ENCODE measurements around the gene WNT6.

WNT6 gene

DNA sequence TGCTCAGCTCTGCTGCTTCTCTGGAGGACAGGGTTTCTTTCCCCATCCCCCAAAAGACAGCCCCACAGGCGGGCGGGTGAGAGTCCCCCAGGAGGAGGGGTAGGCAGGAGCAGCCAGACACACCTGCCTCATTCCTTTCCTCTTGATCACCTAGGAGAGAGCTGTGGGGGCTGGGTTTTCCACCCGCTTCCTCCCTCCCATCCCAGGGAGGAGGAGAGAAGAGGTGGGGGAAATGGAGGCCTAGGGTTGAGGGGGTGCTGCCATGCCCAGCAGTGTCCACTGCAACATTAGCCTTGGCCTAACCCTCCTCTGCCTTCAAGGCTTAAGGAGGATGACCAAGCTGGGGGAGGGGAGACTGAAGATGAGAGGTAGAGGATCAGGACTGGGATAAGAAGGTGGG, 35.7 kb downstream of the WNT6 start:
- no peak for DNase-seq

DNA sequence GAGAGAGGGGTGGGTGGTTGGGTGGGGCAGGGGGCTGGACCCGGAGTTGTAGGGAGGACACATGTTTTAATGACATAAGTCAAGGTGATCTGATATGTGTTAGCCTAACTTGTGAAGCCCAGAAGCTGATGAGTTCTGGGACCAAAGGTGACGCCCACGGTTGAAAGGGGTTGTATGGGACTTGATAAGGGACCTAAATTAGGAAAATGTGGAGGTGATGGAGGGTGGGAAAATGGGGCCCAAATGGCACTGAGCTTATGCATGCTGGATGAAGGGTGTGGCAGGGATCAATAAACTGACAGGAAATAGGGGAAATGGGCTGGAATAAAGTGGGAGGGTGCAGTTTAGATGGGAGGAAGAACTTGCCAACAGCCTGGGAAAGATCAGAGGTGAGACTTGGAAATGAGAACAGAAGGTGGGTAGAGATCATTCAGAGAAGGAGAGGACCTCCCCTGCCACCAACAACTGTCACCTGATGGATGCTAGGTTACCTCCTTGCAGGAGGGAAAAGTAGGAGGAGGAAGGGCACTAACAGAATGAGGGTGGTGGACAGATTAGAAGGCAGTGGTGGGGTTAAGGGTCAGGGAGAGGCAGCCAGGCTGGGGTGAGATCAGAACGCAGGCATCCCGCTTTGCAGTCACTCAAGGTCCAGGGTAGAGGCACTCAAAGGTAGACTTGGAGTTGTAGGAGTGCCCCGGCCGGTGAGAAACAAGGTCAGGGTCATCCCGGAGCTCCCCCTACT, 36.3 kb downstream of the WNT6 start:
- peak; percentile 22 for DNase-seq

DNA sequence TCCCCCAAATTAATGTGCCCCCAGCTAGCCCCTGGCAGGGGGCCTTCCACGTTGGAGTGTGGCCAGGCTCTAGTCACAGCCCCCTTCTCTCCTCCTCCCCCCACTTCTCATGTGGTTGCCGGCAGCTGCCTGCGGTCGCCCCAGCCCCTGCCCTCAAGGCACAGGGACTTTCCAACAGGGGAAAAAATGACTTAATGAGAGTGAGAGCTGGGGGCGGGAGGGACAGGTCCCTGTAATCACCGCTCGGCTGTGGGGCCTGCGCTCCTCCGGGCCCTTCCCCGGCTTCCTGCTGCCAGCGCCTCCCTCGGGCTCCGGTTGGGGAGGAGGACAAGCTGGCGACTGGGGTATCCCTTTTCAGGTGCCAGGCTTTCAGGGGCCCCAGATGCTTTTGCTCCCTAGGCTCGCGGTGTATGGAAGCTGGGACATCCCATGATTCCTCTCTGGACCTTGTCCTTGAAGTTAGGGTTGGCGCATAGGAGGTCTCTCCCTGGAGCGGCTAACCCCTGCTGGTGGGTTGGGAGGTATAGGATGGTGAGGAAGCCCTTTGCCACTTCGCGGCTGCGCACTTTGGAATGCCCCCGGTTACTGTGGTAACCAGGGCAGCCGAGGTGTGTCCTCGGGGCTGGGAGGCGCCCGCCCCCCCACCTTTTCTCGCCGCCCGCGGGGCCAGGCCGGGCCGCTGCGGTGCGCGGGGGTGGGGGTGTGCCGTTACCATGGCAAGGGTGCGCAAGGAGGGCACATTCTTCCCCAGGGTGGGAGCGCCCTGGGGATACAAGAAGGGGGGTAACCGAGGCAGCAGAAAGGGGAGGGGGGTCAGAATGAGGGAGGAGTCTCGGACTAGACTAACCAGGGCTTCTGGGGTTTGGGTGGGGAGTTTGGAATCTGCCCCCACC, 37.1 kb downstream of the WNT6 start:
- peak; percentile 92 for DNase-seq

DNA sequence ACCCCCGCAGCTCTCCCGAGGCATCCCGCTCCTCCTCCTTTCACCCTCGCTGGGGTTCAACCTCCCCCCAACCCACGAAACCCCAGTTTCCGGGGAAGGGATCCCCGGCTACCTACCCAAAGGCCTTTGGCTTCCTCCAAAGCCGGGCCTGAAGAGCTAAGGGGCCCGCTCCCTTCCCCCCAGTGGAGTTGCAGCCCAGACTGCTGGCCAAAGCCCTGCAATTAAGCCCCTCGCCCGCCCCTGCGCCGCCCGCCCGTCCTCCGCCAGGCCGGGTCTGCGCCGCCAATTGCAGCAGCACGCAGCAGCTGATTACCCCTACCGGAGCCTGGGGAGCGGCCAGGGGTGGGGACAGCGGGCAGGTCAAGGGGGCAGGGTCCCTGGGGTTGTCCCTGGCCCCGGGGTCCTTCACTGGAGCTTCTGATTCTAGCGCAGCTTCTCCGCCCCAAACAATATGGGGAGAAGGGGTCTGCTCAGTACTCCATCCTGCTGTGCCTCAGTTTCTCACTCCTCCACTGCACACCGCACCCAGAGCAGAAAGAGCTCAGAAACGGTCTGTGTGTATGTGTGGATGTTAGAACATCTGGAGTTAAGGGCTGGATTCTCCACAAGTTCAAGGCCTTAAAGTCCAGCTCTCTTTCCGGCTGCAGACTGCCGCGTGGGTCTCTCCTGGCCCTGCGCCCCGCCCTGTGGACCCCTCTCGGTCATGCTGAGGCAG, 37.9 kb downstream of the WNT6 start:
- DNase-seq = peak; percentile 34

DNA sequence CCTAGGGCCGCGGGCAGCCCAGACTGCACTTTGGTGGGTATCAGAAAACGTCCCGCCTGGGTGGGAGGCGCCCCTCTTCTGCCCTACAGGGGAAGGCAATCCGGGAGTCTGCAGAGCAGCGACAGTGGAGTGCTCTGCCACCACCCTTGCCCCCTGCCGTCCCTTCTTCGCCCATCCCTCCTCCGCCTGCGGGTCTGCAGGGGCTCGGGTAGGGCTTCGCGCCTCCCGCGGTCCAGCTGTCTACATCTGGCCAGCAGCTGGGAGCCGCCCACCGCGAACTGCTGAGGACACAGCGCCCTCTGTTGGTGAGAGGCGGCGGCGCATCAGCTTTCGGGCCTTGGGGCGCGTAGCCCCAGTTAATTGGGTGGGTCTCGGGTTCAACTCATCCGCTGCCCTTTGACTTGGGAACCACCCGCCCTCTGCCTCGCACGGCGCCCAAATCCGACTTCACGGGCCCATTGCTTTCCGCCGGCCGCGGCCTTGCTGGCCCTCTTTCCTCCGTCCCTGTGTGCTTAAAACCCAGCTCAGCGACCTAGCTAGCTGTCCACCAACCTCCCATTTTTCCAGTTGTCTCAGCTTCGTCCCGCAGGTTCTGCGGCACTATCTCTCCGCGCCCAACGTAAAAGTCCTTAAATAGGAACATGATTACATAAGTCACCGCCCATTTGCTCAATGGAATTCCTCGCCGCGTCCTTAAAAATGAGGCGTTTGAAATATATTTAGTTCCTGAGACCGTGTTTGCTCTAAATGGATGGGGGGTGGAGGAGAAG, 38.7 kb downstream of the WNT6 start:
- DNase-seq = peak; percentile 88

DNA sequence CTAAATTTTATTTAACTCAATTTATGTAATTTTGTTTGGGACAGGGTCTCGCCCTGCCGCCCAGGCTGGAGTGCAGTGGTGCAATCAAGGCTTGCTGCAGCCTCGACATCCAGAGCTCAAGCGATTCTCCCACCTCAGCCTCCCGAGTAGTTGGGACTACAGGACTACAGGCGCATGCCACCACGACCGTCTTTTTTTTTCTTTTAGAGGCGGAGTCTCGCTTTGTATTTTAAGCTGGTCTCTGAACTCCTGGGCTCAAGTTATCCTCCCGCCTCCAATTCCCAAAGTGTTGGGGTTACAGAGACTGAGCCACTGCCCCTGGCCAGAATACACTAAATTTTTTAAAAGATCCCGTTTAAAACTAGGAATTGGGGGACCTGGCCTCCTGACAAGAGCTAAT, 39.5 kb downstream of the WNT6 start:
- DNase-seq = no peak

DNA sequence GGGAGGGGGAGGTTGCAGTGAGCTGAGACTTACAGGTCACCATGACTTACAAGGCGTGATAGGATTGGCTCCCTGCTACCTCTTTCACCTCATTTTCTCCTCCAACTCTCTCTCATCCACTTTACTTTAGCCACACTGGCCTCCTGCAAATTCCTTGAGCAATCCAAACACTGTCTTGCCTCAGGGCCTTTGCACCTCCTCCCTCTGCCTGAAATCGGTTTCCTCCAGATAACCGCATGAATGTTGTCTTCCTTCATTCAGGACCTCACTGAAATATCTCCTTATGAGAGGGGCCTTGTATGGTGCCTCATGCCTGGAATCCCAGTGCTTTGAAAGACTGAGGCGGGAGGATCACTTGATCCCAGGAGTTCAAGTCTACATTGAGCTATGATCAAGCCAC, 42.8 kb downstream of the WNT6 start:
- no peak for DNase-seq

DNA sequence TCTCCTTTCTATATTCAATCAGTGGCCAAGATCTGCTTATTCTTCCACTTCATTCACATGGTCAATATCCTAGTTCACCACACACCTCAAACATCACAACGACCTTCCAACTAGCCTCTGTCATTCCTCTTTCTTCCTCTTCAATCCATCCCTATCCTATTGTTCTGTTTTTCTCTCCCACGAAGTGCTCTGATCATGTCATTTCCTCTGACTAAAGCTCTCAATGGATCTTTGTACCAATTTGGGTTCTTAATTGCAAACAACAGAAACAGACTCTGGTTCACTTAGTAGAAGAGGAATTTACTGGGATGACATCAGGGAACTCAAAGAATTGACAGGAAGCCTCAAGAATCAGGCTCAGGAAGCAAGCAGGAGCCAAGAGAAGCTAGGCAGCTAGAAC, 44.6 kb downstream of the WNT6 start:
- no peak for DNase-seq

DNA sequence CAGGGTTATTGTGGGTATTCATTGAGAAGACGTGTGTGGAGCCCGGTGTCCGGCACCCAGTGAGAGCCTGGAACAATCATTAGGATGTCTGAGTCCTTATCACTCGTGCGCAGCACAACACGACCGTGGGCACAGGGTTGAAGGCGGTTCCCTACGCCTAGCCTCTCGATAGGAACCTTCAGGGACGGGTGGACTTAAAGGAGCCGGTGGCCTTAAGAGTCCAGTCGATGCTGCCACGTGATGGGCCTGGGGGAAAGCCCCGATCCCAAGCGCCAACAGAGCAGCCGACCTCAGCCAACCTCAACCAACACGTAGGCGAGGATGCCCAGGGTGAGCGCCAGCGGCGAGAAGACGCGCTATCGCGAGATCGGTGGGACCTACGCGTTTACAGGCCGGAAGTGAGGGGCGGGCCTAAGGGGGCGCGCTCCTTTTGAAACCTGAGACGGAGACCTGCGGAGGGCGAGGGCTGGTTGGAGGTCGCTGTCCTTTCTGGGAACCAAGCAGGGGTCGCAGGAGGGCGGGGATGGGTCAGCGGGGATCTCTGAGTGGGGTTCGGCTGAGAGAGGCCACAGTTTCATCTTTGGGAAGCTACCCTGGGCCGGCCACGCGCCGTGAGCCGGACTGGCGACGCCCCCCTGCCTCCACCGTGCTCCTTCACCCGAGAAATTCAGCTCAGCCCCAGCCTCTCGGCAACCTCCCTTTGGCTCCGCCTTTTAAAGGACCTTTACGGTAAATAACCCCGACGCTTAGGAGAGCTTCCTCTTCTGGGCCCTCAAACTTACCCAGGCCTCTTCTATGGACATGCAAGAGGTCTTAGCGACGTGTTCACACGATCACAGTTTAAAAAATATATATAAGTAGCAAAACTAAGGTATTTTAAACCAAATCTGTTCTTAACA, 49.4 kb downstream of the WNT6 start:
- peak; percentile 95 for DNase-seq

DNA sequence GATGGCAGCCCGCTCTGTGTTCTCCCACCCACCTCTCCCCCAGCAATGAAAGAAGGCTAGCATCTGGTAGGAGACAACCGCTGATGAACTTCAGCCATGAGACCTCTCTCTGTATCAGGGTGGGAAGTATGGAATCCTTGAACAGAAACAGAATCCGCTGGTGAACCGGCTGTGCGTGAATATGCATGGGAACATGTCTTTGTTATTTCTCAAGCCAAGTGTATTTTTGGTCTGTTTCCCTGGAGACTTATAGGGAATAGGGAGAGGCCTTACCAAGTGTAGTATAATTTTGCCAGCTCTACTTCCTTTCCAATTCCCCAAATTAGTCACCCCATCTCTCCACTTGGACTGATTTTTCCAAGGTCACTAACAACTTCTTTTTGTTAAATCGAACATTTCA, 51.1 kb downstream of the WNT6 start:
- no peak for DNase-seq

DNA sequence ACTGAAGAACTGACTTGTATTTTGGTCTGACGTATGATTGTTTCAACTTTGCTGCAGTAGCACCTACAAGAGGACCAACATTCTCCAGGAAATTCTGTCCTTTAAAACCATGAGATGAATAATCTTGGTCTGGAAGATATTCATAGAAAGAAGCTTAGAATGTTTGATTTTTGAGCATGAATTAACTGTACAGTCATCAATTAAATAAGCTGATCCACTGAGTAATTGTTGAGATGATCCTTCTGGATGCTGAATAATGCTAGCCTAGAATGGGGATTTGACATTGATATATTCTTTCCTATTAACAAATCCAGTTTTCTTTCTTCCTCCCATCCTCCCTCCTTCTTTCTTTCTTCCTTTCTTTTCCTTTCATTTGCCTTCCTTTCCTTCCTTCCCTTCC, 60.9 kb downstream of the WNT6 start:
- DNase-seq = no peak

Measured in stimulated activated CD4-positive, alpha-beta T cell treated with anti-CD3 and anti-CD28 coated beads, Interleukin-15, amount 100 ng/mL, for 24 hours (primary cell).